NCI-H748 treated with DMSO at 0.1 percent for 48 hours (cell line): ENCODE data around the gene AGMAT.
"Not testable (repeated sequence)": the region's sequence is repeated elsewhere in the genome, so short reads cannot be mapped to it uniquely, and the experiment has no call there.

Experiments used
- DNase-seq: peaks from one replicate; lab custom pipeline; 2025; lab: John Stamatoyannopoulos, UW

The AGMAT gene

DNA sequence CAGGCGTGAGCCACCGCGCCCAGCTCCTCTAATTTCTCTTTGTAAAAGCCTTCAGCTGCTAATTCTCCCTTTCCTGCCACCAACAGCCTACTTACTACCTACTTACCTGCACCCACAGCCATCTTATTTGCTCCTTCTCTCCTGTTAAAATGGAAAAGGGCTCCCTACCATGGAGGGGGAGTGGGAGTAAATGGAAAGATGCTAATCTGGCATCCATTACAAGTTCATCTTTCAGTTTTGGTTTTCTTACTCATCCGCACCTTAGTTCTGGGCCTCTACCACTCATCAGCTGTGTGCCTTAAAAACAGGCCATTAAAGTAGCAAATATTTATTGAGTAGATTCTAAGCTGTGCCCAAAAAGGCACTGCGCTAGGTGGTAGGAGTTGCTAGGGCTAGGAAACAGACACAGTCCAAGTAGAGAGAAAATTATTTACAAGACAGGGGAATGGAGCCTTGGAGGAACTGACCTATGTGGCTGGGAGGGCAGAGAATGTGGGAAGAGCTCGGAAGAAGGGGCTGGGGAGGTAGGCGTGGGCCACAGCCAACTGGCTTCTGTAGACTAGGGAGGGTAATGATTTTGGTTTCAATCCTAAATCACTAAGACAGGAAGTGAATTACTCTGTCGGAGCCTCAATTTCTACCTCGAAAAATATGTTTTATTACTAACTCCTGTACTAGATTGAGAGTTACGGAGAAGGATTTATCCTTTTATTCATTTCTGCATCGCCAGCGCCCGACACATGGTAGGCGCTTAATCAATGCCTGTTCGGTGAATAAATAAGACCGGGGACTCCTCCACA lies 31.7 kb upstream of the AGMAT start:
- DNase-seq: no peak

DNA sequence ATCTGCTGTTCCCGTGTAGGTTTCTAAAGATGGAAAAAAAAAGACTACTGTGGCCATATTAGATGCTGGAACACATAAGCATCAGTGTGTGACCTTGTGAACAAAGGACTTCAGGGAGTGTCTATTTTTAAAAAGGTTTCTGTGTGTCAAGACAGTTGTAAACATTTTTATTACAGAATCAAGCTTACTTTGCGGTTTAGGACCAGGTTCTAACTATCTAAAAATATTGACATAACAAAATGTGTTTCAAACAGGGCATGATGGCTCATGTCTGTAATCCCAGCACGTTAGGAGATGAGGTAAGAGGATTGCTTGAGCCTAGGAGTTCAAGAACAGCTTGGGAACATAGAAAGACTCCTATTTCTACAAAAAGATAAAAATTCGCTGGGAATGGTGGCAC lies 25.3 kb upstream of the AGMAT start:
- DNase-seq: peak; percentile 10

DNA sequence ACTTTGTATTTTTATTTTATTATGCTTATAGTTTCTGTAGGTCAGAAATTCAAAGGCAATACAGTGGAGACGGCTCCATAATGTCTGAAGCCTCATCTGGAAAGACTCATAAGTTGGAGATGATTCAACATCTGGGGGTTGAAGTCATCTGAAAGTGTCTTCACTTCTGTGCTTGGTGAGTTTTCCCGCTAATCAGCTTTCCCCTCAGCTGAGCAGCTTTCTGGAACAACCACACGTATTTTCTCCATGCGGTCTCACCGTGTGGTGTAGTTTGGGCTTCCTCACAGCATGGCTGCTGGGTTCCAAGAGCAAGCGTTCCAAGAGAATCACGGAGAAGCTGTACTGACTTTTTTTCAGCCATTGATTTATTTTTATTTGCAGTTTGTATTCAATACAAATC lies 24.8 kb upstream of the AGMAT start:
- no peak for DNase-seq

DNA sequence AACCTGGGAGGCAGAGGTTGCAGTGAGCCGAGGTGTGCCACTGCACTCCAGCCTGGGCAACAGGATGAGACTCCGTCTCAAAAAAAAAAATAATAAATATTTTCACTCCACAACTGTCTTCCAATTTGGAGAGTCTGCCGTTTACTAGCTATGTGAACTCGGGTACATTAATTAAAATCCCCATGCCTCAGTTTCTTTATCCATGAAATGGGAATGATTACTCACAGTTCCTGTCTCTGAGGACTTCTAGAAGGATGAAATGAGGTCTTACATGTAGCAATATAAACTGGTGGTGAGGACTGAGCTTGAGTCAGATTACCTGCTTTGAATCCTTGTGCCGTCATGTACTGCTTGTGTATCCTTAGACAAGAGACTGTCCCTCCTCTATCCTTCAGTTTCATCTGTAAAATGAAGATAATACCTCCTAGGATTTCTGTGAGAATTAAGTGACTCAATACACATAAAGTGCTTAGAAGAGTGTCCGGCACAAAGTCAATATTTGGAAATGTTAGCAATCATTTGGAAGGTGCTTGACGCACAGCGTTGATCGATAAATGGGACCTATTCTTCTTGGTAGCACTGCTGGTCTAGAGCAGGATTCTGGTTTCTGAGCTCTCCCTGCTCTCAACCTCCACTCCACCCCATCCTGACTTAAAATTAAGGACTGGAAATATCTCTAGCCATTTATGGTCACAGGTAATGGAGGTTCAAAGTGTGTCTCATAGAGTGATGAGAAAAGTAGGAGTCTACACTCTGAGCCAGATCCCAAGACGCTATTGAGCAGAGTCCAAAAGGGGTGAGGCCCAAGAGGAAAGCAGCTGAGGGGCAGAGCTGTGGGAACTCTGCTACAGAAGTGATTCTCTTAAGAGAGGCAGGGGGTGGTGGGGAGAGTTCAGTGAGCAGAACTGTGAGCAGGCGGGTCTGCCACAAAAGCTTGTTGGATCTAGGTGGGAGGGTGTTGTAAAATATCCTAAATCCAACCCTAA lies 20.8 kb upstream of the AGMAT start:
- no peak for DNase-seq

DNA sequence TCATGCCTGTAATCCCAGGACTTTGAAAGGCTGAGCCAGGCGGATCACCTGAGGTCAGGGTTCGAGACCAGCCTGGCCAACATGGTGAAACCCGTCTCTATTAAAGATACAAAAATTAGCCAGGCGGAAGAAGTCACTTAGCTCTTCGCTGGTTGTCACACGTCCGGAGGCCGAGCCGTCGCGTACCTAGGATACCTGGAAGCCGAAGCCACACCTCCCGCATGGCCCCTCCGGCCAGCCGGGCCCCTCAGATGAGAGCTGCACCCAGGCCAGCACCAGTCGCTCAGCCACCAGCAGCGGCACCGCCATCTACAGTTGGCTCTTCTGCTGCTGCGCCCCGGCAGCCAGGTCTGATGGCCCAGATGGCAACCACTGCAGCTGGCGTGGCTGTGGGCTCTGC lies 19.5 kb upstream of the AGMAT start:
- DNase-seq: not testable (repeated sequence)

DNA sequence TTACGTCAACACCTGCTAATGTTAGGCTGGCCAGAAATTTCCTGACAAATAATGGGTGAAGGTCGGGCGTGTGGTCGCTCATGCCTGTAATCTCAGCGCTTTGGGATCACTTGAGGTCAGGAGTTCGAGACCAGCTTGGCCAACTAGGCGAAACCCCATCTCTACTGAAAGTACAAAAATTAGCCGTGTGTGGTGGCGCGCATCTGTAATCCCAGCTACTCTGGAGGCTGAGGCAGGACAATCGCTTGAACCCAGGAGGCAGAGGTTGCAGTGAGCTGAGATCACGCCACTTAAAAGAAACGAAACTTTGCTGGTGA lies 19.1 kb upstream of the AGMAT start:
- DNase-seq: not testable (repeated sequence)

DNA sequence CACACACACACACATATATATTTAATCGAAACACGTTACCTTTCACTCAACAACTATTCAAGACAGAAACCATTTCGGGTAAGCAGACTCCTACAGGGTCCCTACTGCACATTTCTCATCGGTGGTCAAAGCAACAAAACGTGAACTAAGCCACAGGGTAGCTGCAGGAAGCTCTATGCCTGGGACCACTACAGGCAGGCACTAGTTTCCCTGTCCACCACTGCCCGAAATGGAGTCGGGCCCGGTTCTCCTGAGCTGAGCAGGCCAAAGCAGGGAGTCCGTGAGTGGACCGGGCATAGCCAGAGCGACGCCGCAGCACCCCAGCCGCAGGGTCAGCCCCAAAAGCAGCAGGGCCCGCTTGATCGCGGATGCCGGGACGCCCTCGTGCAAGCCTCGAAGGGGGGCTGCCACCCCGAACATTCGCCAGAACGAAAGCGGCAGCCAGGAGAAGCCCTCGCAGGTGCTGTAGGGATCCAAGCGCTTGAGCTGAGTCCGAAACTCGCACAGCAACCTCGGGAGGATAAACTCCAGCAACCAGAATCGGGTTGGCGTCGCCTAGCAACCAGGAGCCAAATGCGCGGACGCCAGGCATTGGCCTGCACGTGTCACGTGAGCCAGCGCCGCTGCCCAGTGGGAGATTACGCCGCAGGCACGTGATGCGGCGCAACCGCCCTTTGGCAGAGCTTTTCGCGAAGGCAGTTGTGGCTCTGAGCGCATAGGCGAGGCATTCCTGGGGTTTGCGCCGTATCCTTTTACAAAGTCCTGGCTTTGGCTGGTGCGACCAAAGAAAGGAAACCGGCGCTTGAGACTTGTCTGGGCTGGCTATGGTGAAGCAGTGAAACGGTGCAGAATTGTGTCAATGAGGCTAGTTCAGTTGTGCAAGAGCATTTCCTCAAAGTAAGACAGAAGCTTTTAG lies 18.5 kb upstream of the AGMAT start:
- peak; percentile 78 for DNase-seq

DNA sequence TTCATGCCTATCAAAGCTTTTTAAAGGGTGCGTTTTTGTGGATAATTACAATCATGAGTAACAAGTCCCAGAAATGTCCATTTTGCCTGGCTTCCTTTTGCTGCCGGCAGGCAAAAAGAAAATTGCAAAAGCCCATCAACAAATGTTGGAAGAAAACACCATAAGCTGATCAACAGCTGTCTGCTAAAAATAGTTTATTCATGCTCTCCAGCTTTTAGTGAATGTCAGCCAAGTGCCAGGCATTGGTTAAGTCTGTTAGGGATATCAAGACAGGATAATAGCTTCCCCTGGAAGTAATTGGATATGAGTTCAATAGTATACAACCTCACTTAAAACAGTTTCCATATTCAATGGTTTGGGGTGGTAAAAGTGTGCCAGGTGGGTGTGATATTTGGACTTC lies 13.6 kb upstream of the AGMAT start:
- DNase-seq: no peak

DNA sequence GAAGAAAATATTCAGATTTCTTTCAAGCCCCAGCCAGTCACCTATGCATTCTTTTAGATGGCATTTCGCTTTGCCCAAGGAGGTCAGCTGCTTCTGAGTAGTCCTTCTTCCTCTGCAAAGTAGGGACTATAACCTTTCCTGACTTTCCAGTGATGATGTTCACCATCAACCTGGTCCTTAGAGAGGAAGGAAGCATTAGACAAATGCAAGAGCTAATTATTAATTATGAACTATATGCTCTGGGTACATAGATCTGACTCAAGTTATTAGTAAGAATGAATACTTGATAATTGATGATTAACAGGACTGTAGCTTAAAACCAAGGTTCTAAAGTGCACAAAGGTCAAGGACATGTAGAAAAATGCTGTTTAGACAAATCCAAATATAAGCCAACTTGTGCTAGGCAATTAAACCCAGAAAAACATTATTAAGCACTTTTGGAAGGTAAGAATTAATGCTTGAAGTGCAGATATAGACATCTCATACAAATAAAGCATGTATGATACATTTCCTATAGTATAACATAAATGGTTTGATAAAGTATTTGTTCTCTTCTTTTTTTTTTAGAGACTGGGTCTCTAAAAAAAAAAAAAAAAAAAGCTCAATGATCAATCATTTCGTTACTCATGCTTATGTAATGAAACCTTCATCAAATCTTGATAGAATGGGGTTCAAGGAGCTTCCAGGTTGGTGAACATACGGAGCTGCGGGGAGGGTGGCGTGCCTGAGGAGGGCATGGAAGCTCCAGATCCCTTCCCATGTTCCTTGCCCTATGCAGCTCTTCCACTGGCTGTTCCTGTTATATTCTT lies 11.2 kb upstream of the AGMAT start:
- DNase-seq: no peak

DNA sequence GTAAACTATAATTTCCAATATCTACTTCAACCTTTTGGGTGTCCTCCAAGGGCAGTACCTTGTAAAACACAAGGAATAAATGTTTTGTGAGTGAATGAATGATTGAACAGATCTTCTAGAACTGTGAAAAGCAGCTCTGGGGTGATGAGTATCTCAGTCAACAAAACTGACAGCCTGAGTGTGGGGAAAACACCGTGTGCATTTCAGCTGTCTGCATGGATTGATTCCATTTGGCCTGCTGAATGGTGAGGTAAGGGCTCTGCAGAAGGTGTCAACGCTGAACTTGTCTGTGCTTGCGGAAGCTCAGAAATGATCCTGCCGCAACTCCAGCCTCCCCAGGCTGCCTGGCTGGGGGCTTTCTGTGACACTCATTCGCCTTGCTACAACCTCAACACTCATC lies 7.4 kb upstream of the AGMAT start:
- no peak for DNase-seq

DNA sequence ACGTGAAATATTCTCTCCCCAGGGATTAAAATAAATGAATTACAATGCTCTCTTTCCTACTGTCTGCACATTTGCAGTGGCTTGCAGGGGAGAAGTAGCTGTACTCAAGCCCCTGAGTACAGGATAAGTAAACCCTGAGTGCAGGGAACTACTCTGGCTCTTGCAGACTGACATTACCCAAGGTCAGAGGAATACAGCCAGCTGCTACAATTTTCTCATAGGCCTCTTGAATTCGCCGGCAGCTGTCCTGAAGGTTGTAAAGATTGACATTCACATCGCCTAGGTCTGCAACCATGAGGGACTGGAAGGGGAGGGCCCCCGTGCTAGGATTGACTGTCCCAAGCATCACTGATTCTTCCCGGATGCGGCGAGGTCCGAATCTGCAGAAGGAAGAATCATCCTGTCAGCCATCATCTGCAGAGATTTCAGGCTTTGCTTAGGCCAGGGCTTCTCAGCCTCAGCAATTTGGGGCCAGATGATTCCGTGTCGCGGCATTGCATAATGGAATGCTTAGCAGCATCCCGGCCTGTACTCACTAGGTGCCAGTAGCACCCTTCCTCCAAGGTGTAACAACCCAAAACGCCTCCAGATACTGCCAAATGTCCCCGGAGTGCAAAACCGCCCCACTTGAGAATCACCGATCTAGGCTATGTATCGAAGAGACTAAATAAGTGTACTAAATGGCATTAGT lies 1.7 kb downstream of the AGMAT start:
- no peak for DNase-seq

DNA sequence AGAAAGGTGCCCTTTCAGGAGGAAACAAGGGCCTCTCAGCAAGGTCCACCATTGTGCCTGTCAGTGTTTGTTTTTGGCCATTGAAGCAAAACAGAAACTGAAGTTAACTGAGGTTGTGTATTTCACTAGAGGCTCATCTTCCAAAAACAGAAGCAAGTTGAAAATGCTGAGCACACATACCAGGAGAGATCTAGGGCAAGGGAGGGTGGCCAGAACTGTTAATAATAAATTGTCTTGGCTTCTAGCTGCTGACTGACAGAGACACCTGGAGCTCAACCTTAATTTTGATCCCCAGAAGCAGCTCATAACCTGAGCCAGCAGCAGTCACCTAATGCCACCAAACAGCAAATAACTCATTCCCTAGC lies 5.2 kb downstream of the AGMAT start:
- no peak for DNase-seq

DNA sequence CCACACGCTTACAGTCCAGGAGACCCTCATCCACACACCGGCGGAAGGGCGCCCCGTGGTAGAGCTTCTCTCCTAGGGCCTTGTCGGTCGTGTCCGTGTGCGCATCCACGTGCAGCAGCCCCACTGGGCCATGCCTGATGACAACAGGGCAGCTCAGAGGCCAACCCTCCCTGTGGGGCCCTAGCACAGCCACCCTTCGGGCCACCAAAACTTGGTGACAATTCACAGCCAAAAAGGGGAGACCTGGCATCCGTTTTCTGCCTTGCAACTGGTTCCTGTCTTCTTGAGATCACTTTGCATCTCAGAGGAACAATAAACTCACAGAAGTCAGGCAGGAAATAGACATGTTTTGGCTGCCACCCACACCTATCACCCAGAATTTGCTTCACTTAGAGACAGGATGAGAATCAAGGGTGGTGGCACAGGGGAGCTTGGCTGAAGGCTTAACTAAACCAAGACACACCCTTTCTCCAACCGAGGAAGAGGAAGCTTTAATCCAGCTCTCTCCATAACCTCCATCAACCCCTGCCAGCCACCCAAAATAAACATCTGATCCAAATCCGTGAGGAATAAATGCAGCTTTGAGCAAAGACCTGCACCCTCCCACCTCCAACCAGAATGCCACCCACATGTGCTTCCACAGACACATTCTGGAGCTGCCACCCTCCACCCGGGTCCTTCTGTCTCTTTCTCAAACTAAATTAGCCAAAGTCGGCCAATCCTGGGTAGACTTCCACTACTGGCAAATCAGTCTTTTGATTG lies 5.7 kb downstream of the AGMAT start:
- DNase-seq: no peak

DNA sequence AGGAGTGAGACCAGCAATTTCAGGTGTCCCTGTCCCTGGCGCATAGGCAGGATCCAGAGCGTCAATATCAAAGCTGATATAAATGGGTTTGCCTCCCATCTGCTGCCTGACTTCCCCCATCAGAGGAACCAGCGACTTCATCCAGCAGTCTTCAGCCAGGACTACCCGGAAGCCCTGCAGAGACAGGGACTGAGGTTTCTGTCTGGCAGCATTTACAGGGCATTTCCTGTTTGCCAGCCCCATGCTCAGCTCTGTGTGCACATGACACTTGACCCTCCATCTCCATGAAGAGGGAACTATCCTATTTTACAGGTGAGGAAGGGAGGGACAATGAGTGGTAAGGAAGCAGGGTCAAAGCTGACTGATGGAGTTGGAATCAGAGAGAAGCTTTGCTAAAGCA lies 7.2 kb downstream of the AGMAT start:
- DNase-seq: no peak

DNA sequence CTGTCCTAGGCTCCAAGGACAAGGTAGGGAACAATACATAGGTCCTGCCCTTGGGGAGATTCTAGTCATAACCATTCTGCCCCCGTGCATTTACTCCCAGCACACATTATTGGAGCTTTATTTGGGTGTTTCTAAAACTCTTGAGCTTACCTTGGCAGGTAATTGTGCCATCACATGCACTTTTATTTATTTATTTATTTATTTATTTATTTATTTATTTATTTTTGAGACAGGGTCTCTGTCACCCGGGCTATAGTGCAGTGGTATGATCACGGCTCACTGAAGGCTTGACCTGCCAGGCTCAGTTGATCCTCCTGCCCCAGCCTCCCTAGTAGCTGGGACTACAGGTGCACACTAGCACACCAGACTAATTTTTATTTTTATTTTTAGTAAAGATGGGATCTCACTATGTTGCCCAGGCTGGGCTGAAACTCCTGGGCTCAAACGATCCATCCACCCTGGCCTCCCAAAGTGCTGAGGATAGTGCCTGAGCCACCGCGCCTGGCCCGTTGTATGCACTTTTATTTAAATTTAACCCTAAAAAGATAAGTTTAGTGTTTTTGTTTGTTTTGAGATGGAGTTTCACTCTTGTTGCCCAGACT lies 9.2 kb downstream of the AGMAT start:
- DNase-seq: no peak

DNA sequence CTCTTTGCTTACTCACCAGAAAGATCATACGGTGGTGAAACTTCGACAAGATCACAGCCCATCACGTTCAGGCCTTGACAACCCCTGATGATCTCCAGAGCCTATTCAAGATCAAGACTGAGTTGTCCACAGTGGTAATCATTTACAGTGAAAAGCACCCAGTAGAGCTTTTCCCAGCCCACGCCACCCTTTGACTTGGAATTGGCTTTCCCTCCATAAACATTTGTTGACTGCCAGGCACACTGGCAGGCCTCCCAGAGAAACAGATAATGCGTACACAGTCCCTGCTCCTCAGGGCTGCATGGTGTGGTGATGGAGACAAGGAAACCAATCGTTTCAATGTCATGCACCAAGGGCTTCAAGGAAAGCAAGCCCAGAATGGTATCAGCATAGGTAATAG lies 10.1 kb downstream of the AGMAT start:
- DNase-seq: no peak

DNA sequence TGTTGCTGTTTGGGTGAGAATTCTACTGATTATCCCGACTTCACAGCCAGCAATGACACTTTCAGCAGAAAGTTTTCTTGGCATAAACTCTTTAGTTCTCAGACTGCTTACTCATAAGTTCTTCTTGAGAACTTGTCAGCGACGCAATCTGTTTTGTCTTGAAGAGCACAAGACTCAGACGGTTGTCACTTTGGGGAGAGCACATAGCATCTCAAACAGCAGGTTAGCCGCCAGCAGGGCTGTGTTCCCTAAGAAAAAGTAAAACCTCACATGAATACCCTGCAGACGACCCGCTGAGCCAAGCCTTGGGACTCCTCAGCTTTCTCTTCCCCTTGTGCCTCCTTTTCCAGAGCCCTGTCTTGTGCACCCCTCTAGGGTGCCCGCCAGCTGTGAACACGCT lies 11.4 kb downstream of the AGMAT start:
- no peak for DNase-seq

DNA sequence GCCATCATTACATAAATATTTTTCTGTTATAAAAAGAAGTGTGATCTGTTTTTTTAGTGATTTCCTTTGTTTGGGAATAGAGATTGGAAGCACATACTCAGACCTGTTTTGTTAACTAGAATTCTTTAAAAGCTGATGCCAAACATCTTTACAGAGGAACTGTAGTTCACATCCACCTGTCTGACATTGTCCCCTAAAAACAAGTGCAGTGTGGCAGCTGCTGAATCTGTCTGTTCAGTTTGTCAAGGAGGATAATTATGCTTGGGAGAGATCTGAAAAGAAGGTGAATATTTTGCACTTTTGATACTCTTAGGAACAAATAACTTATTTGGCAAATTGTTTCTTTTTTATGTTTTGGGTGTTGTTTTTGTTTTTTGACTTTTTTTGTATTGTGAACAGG lies 13.6 kb downstream of the AGMAT start:
- DNase-seq: no peak

DNA sequence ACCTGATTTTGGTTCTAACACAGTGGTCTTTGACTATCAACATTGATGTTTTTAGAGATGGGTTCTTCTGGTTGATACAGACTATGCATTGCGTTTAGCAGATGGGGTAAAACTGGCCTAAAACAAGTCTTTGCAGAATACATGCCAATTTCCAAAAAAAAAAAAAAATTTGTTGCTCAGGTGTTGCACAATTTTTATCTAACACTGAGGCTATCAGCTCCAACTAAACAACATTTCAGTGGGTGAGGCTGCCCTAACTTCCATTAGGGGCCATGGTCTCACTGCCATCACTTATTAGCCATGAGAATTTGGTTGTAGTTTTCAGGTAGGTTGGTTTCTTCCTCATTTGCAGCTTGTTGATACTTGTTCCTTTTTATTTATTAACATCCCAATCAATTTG lies 14.0 kb downstream of the AGMAT start:
- no peak for DNase-seq
